ENCODE data around the gene AHDC1. TPM values are rescaled to one million over a fixed set of nuclear protein-coding genes. Genes with fewer than 3 reads are reported as not detected.
"Not testable (repeated sequence)": the region's sequence is repeated elsewhere in the genome, so short reads cannot be mapped to it uniquely, and the experiment has no call there.

The AHDC1 gene
- total RNA-seq, 1 donor from 2014 or later: 40.1 TPM

DNA sequence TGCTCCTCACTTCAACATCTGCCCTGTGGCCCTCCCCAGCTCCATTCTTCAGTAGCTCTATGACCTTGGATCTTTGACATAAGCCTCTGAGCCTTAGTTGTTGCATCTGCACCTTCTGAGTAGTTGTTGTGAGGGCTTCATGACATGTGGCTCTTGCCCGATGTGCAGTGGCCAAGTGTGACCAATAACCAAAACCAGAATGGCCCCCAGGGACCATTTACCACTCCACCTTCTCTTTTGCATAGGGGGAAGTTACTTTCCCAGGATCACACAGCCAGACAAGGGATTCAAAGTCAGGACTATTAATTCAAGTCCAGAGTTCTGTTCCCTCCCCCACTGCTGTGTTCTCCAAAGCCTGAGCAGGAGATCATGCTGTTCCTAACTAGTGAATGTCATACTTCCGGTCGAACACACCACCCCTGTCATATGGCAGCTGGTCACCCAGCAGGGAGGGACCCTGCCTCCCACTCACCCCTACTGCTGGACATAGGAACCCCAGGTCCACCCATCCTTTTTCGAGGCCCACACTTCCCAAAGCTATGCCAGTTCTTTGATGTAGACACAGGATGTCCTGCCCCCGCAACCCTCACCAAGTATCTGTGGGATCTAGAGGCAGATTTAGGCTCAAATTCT is 27.0 kb upstream of the AHDC1 start:
- TF ChIP-seq, protein P1, sequence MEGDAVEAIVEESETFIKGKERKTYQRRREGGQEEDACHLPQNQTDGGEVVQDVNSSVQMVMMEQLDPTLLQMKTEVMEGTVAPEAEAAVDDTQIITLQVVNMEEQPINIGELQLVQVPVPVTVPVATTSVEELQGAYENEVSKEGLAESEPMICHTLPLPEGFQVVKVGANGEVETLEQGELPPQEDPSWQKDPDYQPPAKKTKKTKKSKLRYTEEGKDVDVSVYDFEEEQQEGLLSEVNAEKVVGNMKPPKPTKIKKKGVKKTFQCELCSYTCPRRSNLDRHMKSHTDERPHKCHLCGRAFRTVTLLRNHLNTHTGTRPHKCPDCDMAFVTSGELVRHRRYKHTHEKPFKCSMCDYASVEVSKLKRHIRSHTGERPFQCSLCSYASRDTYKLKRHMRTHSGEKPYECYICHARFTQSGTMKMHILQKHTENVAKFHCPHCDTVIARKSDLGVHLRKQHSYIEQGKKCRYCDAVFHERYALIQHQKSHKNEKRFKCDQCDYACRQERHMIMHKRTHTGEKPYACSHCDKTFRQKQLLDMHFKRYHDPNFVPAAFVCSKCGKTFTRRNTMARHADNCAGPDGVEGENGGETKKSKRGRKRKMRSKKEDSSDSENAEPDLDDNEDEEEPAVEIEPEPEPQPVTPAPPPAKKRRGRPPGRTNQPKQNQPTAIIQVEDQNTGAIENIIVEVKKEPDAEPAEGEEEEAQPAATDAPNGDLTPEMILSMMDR (IDR thresholded peaks at IDR 0.05; ENCODE audit: borderline replicate concordance): no peak
- no peaks in the 10 kb centered on the region for H3K36me3 ChIP-seq
- H3K4me3 ChIP-seq: peak overlapping the region; percentile 70
- H3K9me3 ChIP-seq (replicated peaks): no peaks in the 10 kb centered on the region
- no peaks in the 10 kb centered on the region for H3K27me3 ChIP-seq (ENCODE audit: low read depth)
- intact Hi-C loops (cut with micrococcal nuclease): no loop called here
- H3K27ac ChIP-seq (replicated peaks): peak overlapping the region; percentile 92
- peak; percentile 54 for DNase-seq
- H3K4me1 ChIP-seq: peaks cover 85% of the 10 kb centered on the region

DNA sequence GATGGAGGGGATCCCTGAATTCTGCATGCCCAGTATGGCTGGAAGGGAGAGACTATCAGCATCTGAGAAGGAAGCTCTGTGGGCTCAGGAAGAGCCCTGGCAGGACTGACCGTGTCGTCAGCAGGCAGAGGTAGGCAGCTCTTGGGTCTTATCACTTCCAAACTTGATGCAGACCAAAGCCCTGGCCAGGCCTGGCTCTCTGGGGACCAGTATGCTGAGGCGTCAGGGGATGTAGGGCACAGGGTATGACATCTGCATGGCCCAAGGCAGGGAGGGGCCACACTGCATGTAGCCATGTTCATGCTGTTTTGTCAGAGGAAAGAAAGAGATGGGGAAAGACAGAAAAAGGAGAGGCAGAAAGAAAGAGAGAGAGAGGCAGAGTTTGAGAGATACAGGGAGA is 24.8 kb upstream of the AHDC1 start:
- Histone ChIP-seq H3K27ac (replicated peaks) (peak overlapping the region; percentile 92), H3K36me3 (no peaks in the 10 kb centered on the region), H3K9me3 (replicated peaks) (no peaks in the 10 kb centered on the region), H3K27me3 (ENCODE audit: low read depth) (no peaks in the 10 kb centered on the region), H3K4me1 (peaks cover 74% of the 10 kb centered on the region), H3K4me3 (no peak overlapping the region)
- DNase-seq: no peak
- TF ChIP-seq, protein P1 (IDR thresholded peaks at IDR 0.05; ENCODE audit: borderline replicate concordance): no peak
- intact Hi-C loops (cut with micrococcal nuclease): no loop called here

GRCh38 chr1:27627733-27628132 is 23.8 kb upstream of the AHDC1 start:
- intact Hi-C loops (cut with micrococcal nuclease); H3K27ac ChIP-seq (replicated peaks); H3K36me3 ChIP-seq; H3K9me3 ChIP-seq (replicated peaks); H3K4me3 ChIP-seq; DNase-seq; H3K27me3 ChIP-seq (ENCODE audit: low read depth): not testable (repeated sequence)
- H3K4me1 ChIP-seq: peaks cover 64% of the 10 kb centered on the region

DNA sequence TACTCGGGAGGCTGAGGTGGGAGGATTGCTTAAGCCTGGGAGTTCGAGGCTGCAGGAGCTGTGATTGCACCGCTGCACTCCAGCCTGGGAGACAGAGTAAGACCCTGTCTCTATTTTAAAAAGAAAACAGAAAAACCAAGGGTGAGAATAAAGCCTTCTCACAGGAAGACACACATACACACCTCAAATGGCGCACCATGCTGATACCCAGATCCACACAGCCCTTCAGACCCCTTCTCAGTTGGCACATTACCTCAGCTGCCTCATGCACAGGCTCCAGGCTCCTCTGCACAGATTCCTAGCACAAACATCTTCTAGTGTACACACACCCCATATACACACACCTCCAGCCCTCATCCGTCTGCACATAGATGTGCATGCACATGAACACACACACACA is 23.1 kb upstream of the AHDC1 start:
- H3K4me3 ChIP-seq: no peak overlapping the region
- no peak for DNase-seq
- TF ChIP-seq, protein P1 (IDR thresholded peaks at IDR 0.05; ENCODE audit: borderline replicate concordance): no peak
- no peaks in the 10 kb centered on the region for H3K27me3 ChIP-seq (ENCODE audit: low read depth)
- H3K36me3 ChIP-seq: no peaks in the 10 kb centered on the region
- peak overlapping the region; percentile 8 for H3K27ac ChIP-seq (replicated peaks)
- no peaks in the 10 kb centered on the region for H3K9me3 ChIP-seq (replicated peaks)
- intact Hi-C loops (cut with micrococcal nuclease): no loop called here
- peaks cover 57% of the 10 kb centered on the region for H3K4me1 ChIP-seq

DNA sequence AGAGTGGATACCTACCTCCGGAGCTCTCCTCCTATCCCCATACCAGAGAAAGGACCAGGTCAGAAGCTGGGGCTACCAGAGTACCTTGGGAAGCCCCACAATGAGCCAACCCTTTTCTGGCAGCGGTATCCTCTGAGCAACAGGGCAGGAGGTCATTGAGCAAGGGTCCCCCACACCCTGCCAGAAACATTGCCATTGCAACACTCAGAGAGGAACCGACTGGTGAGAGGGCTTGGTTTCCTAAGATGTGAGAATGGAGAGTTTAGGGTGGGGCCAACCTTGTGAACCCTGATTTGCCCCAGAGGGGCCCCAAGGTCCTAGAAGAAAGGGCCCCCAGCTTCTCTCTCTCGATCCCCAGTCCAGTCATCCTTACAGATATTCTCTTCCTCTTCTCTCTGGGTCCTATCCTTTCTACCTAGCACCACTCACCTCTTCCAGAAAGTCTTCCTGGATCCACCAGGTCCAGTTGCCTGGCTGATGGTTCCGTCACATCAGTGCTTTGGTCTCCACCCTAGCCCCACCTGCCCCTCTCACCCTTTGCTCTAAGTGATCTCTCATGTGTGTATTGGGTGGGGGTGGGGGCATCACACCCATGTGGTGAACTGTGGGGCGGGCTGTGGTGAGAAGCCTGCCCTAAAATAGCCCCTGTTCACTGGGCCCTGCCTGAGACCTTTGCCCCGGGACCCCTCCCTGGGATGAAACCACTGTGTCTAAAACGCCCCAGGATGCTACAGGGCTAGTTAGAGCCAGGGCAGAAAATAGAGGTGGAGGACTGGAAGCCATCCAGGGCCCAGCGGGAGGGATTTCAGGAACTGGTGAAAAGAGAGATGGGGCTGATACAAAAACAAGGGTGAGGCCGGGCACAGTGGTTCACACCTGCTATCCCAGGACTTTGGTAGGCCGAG is 22.3 kb upstream of the AHDC1 start:
- no peak for DNase-seq
- H3K27me3 ChIP-seq (ENCODE audit: low read depth): no peaks in the 10 kb centered on the region
- H3K9me3 ChIP-seq (replicated peaks): no peaks in the 10 kb centered on the region
- H3K4me3 ChIP-seq: no peak overlapping the region
- intact Hi-C loops (cut with micrococcal nuclease): no loop called here
- H3K36me3 ChIP-seq: no peaks in the 10 kb centered on the region
- H3K27ac ChIP-seq (replicated peaks): peak overlapping the region; percentile 8
- TF ChIP-seq, protein P1 (IDR thresholded peaks at IDR 0.05; ENCODE audit: borderline replicate concordance): no peak
- H3K4me1 ChIP-seq: peaks cover 55% of the 10 kb centered on the region

All from left ventricle myocardium inferior (tissue), 1 donor.